ENCODE measurements around the gene EPHX1.

Gene EPHX1

GRCh38 chr1:225890346-225891228 is 80.7 kb downstream of the EPHX1 start:
- Histone ChIP-seq H3K27me3 (ENCODE audit: control insufficient read depth, insufficient read depth, low read length) (no peaks in the 10 kb centered on the region), H3K27ac (ENCODE audit: low read length) (no peak overlapping the region), H3K4me3 (ENCODE audit: low read length) (no peak overlapping the region), H3K36me3 (ENCODE audit: control insufficient read depth, insufficient read depth, low read length) (no peaks in the 10 kb centered on the region), H3K4me1 (ENCODE audit: control insufficient read depth, insufficient read depth, low read length) (peaks cover 7% of the 10 kb centered on the region), H3K9me3 (ENCODE audit: control insufficient read depth, insufficient read depth, low read length) (no peaks in the 10 kb centered on the region)
- WGBS (ENCODE audit: insufficient coverage, insufficient read length): no CpG with 5 or more reads among the region's 6 CpGs
- no peak for DNase-seq (ENCODE audit: low read depth, low spot score)

- DNase-seq (ENCODE audit: low read depth, low spot score): no peak
- Histone ChIP-seq H3K9me3 (ENCODE audit: control insufficient read depth, insufficient read depth, low read length) (no peaks in the 10 kb centered on the region), H3K4me3 (ENCODE audit: low read length) (no peak overlapping the region), H3K27ac (ENCODE audit: low read length) (no peak overlapping the region), H3K27me3 (ENCODE audit: control insufficient read depth, insufficient read depth, low read length) (no peaks in the 10 kb centered on the region), H3K4me1 (ENCODE audit: control insufficient read depth, insufficient read depth, low read length) (peaks cover 7% of the 10 kb centered on the region), H3K36me3 (ENCODE audit: control insufficient read depth, insufficient read depth, low read length) (no peaks in the 10 kb centered on the region)
- no CpG with 5 or more reads among the region's 14 CpGs for WGBS (ENCODE audit: insufficient coverage, insufficient read length)
These were observed 81.5 kb downstream of the EPHX1 start for GRCh38 chr1:225891229-225891972.

- Histone ChIP-seq H3K9me3 (ENCODE audit: control insufficient read depth, insufficient read depth, low read length) (no peaks in the 10 kb centered on the region), H3K27me3 (ENCODE audit: control insufficient read depth, insufficient read depth, low read length) (no peaks in the 10 kb centered on the region), H3K4me3 (ENCODE audit: low read length) (no peak overlapping the region), H3K27ac (ENCODE audit: low read length) (no peak overlapping the region), H3K4me1 (ENCODE audit: control insufficient read depth, insufficient read depth, low read length) (peaks cover 9% of the 10 kb centered on the region), H3K36me3 (ENCODE audit: control insufficient read depth, insufficient read depth, low read length) (no peaks in the 10 kb centered on the region)
- no peak for DNase-seq (ENCODE audit: low read depth, low spot score)
- no CpG with 5 or more reads among the region's 6 CpGs for WGBS (ENCODE audit: insufficient coverage, insufficient read length)
These were observed 82.4 kb downstream of the EPHX1 start for GRCh38 chr1:225892307-225892706.

Measured in iPS DF 6.9 (cell line).